ENCODE results near the gene ADAMTS12.

Gene ADAMTS12

DNA sequence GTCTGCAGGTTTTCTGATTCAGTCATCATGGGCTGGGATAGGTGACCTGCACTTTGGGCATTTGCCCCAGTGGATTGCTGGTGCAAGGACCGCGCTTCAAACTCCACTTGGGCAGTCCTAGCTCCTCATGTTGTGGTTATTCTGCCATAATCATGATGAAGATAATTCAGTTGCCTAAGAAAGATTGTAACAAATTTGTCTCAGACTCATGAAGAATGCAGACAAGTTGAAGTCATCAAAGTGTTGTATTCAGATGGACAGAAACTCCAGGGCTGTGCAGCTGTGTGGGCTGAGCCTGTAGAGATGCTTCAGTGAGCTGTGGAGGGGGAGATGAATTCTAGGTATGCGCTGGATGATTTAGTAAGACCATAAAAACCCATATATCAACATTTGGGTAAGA, 412.5 kb downstream of the ADAMTS12 start:
- no peak for DNase-seq (ENCODE audit: low read depth in 2 of 2)

- no peak for DNase-seq (ENCODE audit: low read depth in 2 of 2)
Observed at GRCh38 chr5:33477816-33478215, 414.0 kb downstream of the ADAMTS12 start.

- DNase-seq (ENCODE audit: low read depth in 2 of 2): no peak
Observed at GRCh38 chr5:33476992-33477391, 414.8 kb downstream of the ADAMTS12 start.

DNA sequence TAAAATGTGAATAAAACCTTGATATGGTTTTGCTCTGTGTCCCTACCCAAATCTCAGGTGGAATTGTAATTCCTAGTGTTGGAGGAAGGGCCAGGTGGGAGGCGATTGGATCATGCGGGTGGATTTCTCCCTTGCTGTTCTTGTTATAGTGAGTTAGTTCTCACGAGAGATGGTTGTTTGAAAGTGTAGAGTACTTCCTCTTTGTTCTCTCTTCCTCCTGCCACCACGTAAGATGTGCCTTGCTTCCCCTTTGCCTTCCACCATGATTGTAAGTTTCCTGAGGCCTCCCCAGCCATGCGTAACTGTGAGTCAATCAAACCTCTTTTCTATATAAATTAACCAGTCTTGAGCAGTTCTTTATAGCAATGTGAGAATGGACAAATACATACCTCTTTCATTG, 416.1 kb downstream of the ADAMTS12 start:
- no peak for DNase-seq (ENCODE audit: low read depth in 2 of 2)

GRCh38 chr5:33474931-33475499, 416.8 kb downstream of the ADAMTS12 start:
- DNase-seq (ENCODE audit: low read depth in 2 of 2): no peak

DNA sequence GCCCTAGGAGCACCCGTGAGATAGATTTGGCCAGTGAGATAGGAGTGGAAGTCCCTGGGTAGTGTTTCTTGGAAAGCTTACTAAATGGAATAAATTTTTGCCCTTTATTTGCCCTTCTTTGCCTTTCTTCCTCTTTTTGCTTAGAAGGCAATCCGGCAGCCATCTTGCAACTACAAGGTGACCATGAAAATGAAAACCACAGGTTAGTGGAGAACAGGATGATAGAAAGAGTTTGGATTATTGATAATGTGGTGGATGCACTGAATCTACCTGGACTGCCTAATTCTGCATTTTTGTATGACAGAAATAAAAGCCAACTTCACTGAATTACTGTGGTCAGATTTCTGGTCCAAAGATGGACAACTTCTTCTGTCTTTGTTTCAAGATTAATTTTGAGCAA, 417.8 kb downstream of the ADAMTS12 start:
- DNase-seq (ENCODE audit: low read depth in 2 of 2): no peak
